HEK293T (cell line): Measurements from ENCODE around the gene PPP1R14C.
A peak's percentile ranks its signal among the peaks of the same experiment; 100 is the strongest.

Source experiments
- CTCF ChIA-PET: fragments of 350-600 bp; formaldehyde crosslinking; extraction: SDS; loops from one replicate; lab custom pipeline; 2021; ENCODE audit warnings: antibody characterized with exemption, inconsistent platforms; lab: Yijun Ruan, JAX
- POLR2A ChIA-PET: fragments of 350-600 bp; formaldehyde crosslinking; extraction: SDS; loops from one replicate; lab custom pipeline; 2020; ENCODE audit warnings: antibody characterized with exemption, inconsistent platforms; lab: Yijun Ruan, JAX
- DNase-seq: peaks from one replicate; pipeline ENCODE4 v3.0.0; 2012; ENCODE audit warnings: mixed read lengths; ENCODE audit errors: extremely low spot score
- ARNT ChIP-seq: fragments of 450-650 bp; IDR thresholded peaks from 2 replicates; pipeline ENCODE4 v1.6.1; 2017; ENCODE audit warnings: mild to moderate bottlenecking
- BHLHE40 ChIP-seq: fragments of 450-650 bp; IDR thresholded peaks from 2 replicates; pipeline ENCODE4 v1.6.1; 2016; ENCODE audit warnings: mild to moderate bottlenecking, moderate library complexity, borderline replicate concordance
- CTBP1 ChIP-seq: fragments of 450-650 bp; IDR thresholded peaks from 2 replicates; pipeline ENCODE4 v1.6.1; 2016; ENCODE audit warnings: borderline replicate concordance
- ELF4 ChIP-seq: fragments of 450-650 bp; IDR thresholded peaks from 2 replicates; pipeline ENCODE4 v1.6.1; 2017; ENCODE audit warnings: antibody characterized with exemption
- FOXA1 ChIP-seq: fragments of 450-650 bp; IDR thresholded peaks from 2 replicates; pipeline ENCODE4 v1.6.1; 2016; ENCODE audit warnings: mild to moderate bottlenecking
- FOXK2 ChIP-seq: fragments of 450-650 bp; IDR thresholded peaks from 2 replicates; pipeline ENCODE4 v1.6.1; 2016; ENCODE audit warnings: mild to moderate bottlenecking
- FOXM1 ChIP-seq: fragments of 450-650 bp; IDR thresholded peaks from 2 replicates; pipeline ENCODE4 v1.6.1; 2017; ENCODE audit warnings: mild to moderate bottlenecking, borderline replicate concordance
- HDGF ChIP-seq: fragments of 450-650 bp; IDR thresholded peaks from 2 replicates; pipeline ENCODE4 v1.6.1; 2017; ENCODE audit warnings: antibody characterized with exemption, borderline replicate concordance
- L3MBTL2 ChIP-seq: fragments of 450-650 bp; conservative IDR thresholded peaks from 2 replicates; pipeline ENCODE4 v1.6.1; 2016; ENCODE audit warnings: mild to moderate bottlenecking
- LEF1 ChIP-seq: fragments of 450-650 bp; IDR thresholded peaks from 2 replicates; pipeline ENCODE4 v1.6.1; 2017; ENCODE audit warnings: mild to moderate bottlenecking, borderline replicate concordance
- NFRKB ChIP-seq: fragments of 450-650 bp; IDR thresholded peaks from 2 replicates; pipeline ENCODE4 v1.6.1; 2016; ENCODE audit warnings: mild to moderate bottlenecking, moderate library complexity
- PKNOX1 ChIP-seq: fragments of 450-650 bp; IDR thresholded peaks from 2 replicates; pipeline ENCODE4 v1.6.1; 2016
- SP1 ChIP-seq: fragments of 450-650 bp; IDR thresholded peaks from 2 replicates; pipeline ENCODE4 v1.6.1; 2017
- SUZ12 ChIP-seq: fragments of 450-650 bp; IDR thresholded peaks from 2 replicates; pipeline ENCODE4 v1.6.1; 2016; ENCODE audit warnings: mild to moderate bottlenecking
- TARDBP ChIP-seq: fragments of 450-650 bp; IDR thresholded peaks from 2 replicates; pipeline ENCODE4 v1.6.1; 2016
- ZNF384 ChIP-seq: fragments of 450-650 bp; IDR thresholded peaks from 2 replicates; pipeline ENCODE4 v1.6.1; 2016

The PPP1R14C gene

DNA sequence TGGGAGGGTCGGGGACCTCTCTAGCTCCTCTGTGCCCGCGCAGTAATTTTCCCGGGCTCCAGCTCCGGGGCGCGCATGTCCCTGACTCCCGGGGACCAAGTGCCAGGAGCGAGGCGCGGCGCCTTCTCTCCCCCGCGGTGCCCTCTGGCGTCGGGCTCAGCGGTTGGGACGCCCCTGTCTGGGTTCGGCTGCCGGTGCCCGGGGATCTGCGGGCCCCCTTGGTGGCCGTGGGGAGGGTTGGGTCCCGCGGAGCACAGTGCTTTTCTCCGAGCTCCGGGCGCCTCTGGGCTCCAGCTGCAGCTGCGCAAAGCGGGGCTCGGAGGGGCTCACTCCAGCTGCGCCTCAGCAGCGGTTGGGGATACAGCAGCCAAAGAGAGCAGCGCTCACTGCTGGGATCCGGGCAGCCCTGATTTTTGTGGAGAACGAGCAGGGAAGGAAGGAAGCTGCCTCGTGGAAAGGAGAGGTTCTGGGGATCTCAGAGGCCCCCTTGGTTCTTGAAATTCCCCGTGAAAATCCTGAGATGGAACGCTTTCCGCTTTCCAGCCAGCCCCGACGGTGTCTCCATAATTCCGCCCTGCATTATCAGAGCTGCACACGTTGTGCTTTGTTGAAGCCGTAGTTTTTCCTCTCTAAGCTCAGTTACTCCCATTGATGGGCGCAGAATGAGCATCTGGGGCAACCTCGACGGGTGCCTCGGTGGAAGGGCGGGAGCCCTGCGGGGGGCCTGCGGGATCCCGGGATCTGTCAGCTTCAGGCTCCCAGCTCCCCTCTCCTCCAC, 861 bp downstream of the PPP1R14C start:
- ChIA-PET POLR2A (interaction anchor here (0.6 to 2.5 kb wide), 7 partner anchors 10 to 193 kb away, joined by 3 to 5 read pairs (median 4); no protein-coding TSS in a partner anchor), CTCF (interaction anchor here (0.6 to 1.5 kb wide), 5 partner anchors 9 to 1191 kb away, joined by 3 to 9 read pairs (median 4); no protein-coding TSS in a partner anchor)
- DNase-seq = no peak
- TF ChIP-seq ARNT (no peak), L3MBTL2 (no peak), ELF4 (no peak), FOXK2 (no peak), TARDBP (no peak), BHLHE40 (no peak), SUZ12 (no peak), PKNOX1 (no peak), SP1 (no peak)

- 0 out of 2 replicates have a peak, but pooled peaks have one; percentile 19 for TF ChIP-seq PKNOX1
- no peak for TF ChIP-seq TARDBP
- no peak for DNase-seq
- CTCF ChIA-PET = interaction anchor here (0.9 to 1.5 kb wide), 4 partner anchors 10 to 73 kb away, joined by 4 to 9 read pairs (median 4); no protein-coding TSS in a partner anchor
- POLR2A ChIA-PET = interaction anchor here (1.2 to 2.5 kb wide), 6 partner anchors 10 to 180 kb away, joined by 3 to 5 read pairs (median 4); no protein-coding TSS in a partner anchor
Measured at GRCh38 chr6:150144294-150144868, 1.5 kb downstream of the PPP1R14C start.

- no peak for DNase-seq
- TF ChIP-seq L3MBTL2 (no peak), CTBP1 (no peak), BHLHE40 (no peak), TARDBP (no peak), FOXM1 (no peak)
- CTCF ChIA-PET = no interaction called here
- POLR2A ChIA-PET = interaction anchor here (0.7 to 1.2 kb wide), 3 partner anchors 27 to 156 kb away, joined by 3 to 4 read pairs (median 3); no protein-coding TSS in a partner anchor
Measured at GRCh38 chr6:150145427-150145826, 2.6 kb downstream of the PPP1R14C start.

DNA sequence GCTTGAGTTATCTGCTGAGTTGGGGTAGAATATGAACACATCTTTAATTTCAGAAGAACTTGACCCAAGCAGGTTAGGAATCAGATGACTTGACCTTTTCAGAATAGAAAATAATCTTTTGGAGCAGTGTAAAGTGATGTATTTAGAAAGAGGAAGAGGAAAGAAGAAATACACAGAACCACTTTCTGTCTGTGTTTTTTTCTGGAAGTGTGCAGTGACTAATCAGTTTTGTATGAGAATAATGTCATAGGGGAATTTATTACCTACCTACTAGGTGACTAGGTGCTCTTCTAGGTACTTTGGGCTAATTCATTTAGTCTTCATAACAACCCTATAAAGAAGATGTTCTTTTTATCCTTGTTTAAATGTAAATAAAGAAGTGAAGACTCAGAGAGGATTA, 3.0 kb downstream of the PPP1R14C start:
- POLR2A ChIA-PET = interaction anchor here (0.8 to 1.2 kb wide), 2 partner anchors 69 to 155 kb away, joined by 3 to 4 read pairs; no protein-coding TSS in a partner anchor
- TF ChIP-seq BHLHE40 (no peak), LEF1 (no peak), ELF4 (no peak), FOXK2 (no peak), HDGF (no peak), ZNF384 (no peak), TARDBP (no peak), SUZ12 (no peak), PKNOX1 (no peak), SP1 (no peak), ARNT (no peak), FOXA1 (no peak), CTBP1 (no peak), NFRKB (no peak), FOXM1 (no peak), L3MBTL2 (no peak)
- CTCF ChIA-PET = interaction anchor here (0.7 kb wide), 1 partner anchor 18 kb away, joined by 3 read pairs; no protein-coding TSS in a partner anchor
- DNase-seq = no peak

- ChIA-PET CTCF (interaction anchor here (0.6 to 0.7 kb wide), 2 partner anchors 18 to 337 kb away, joined by 3 read pairs; no protein-coding TSS in a partner anchor), POLR2A (no interaction called here)
- no peak for TF ChIP-seq LEF1
- TF ChIP-seq ARNT = no peak
- TF ChIP-seq L3MBTL2 = no peak
- no peak for TF ChIP-seq SUZ12
- TF ChIP-seq TARDBP = no peak
- no peak for TF ChIP-seq BHLHE40
- no peak for TF ChIP-seq HDGF
- TF ChIP-seq SP1 = no peak
- no peak for TF ChIP-seq NFRKB
- TF ChIP-seq ZNF384 = no peak
- no peak for TF ChIP-seq ELF4
- TF ChIP-seq CTBP1 = no peak
- TF ChIP-seq FOXA1 = no peak
- no peak for TF ChIP-seq FOXK2
- TF ChIP-seq PKNOX1 = no peak
- no peak for TF ChIP-seq FOXM1
- no peak for DNase-seq
Measured at GRCh38 chr6:150146436-150146835, 3.6 kb downstream of the PPP1R14C start.
